Adipocyte (in vitro differentiated cells): ENCODE results near the gene NIPAL3.

Experiments
- DNase-seq: peaks from one replicate; pipeline ENCODE4 v3.0.0-alpha.2; 2015; ENCODE audit warnings: low read depth
- H3K27me3 ChIP-seq: replicated peaks from 2 replicates; pipeline ENCODE4 v1.7.0; 2013; ENCODE audit warnings: mild to moderate bottlenecking, low read length, moderate library complexity; ENCODE audit not compliant: control insufficient read depth, insufficient read depth
- H3K36me3 ChIP-seq: 2 replicates; pipeline ENCODE4 v1.7.0; 2013; ENCODE audit warnings: low read length, mild to moderate bottlenecking, moderate library complexity; ENCODE audit not compliant: control insufficient read depth, insufficient read depth, severe bottlenecking
- H3K4me1 ChIP-seq: 2 replicates; pipeline ENCODE4 v1.7.0; 2013; ENCODE audit warnings: mild to moderate bottlenecking, low read length, moderate library complexity; ENCODE audit not compliant: control insufficient read depth, insufficient read depth
- H3K4me3 ChIP-seq: 2 replicates; pipeline ENCODE4 v1.7.0; 2013; ENCODE audit warnings: mild to moderate bottlenecking, low read length, moderate library complexity
- H3K9ac ChIP-seq: 2 replicates; pipeline ENCODE4 v1.7.0; 2013; ENCODE audit warnings: mild to moderate bottlenecking, low read length, moderate library complexity
- H3K9me3 ChIP-seq: 2 replicates; pipeline ENCODE4 v1.7.0; 2013; ENCODE audit warnings: mild to moderate bottlenecking, low read length, moderate library complexity; ENCODE audit not compliant: control insufficient read depth

NIPAL3 gene

DNA sequence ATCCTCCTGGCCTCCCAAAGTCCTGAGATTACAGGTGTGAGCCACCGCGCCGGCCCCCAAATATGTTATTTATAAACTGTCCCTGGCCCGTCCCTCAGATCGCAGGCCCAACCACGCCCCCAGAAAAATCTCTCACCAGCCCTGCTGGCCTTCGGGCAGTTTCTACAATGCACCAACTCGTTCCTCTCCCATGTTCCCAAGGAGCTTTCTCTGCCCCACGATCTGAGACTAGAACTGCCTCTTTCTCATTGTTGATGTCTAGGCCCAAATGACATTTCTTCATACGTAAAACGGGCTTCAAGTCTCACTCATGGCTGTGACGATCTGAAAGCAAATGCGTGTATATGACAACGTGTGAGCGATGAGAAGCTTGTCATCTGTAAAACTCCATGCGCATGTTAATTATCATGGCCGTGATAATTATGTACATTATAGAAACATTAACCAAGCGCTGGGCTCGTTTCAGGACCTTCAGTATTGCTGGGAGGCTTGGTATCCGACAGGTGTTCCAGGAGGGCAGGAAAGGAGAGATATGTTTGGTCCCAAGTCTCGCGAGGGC lies 748 bp upstream of the NIPAL3 start:
- peak overlapping the region; percentile 98 for H3K4me3 ChIP-seq
- H3K36me3 ChIP-seq = no peaks in the 10 kb centered on the region
- no peak for DNase-seq
- H3K9ac ChIP-seq = no peak overlapping the region
- no peaks in the 10 kb centered on the region for H3K9me3 ChIP-seq
- H3K27me3 ChIP-seq = no peaks in the 10 kb centered on the region
- peaks cover 44% of the 10 kb centered on the region for H3K4me1 ChIP-seq

DNA sequence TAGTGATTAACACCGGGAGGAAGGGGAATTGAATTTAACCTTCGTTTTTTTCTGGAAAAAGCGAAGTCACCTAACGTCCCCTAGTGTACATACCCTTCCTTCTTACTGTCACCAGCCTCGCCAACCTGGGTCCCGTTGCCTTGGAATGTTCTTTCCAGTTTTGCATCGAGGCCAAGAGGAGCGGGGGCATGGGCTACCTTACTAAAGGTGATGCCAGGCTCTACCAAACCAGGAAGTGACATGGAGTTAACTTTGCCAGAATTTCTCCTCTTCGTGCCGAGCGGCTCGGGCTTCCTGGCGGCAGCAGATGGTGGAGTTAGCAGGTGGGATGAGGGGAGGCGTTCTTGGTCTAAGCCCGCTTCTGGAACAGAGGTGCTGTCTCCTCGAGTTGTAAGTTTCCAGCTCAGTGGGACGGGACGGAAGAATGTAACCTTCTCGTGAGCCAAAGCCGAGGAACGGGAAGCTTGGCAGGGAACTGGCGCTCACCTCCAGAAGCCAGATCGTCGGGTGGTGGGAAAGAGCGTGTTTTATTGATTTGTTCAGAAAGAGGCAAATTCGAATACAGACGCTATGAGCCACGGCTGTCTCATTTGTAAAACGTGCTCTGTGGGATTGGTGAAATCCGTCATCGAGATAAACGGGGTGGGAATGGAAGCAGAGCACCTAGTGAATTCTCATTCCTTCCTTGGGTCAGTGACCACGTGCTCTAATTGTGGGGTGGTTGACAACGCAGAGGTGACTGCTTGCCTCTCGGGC lies 486 bp downstream of the NIPAL3 start:
- Histone ChIP-seq H3K27me3 (no peaks in the 10 kb centered on the region), H3K9ac (peak overlapping the region; percentile 83), H3K36me3 (no peaks in the 10 kb centered on the region), H3K4me1 (peaks cover 55% of the 10 kb centered on the region), H3K9me3 (no peaks in the 10 kb centered on the region), H3K4me3 (peak overlapping the region; percentile 98)
- DNase-seq = peak; percentile 55

DNA sequence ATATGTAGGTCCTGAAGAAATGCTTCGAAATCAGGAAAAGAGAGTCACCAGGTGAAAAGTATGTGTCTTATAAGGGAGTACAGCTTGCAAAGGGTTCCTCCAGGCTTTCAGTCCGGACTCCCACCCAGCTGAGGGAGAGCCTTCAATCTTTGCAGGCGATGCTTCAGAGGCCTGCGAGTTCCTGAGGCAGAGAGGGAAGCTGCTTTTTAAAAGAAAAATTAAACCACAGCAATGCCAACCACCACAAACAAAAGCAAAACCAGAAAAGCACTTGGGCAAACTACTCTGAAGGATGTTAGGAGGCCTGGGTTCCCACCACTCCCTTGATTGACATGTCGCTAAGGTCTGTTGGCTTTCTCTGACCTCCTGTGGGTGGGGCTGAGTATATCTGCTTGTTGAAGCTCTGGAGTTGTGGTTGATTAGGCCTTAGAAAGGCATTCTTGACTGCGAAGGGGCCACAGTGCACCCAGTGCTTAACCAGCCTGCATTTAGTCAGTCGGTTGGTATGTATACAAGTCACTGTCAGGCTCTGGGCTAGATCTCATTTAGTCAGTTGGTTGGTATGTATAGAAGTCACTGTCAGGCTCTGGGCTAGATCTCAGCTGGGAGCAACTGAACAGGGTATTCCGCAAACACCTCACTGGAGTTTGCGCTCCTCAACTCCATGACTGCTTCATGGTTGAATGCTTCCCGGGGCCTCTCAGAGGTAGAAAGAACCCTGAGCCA lies 1.2 kb downstream of the NIPAL3 start:
- Histone ChIP-seq H3K4me1 (peaks cover 54% of the 10 kb centered on the region), H3K36me3 (no peaks in the 10 kb centered on the region), H3K9ac (peak overlapping the region; percentile 83), H3K9me3 (no peaks in the 10 kb centered on the region), H3K4me3 (peak overlapping the region; percentile 98), H3K27me3 (no peaks in the 10 kb centered on the region)
- DNase-seq = peak; percentile 92

DNA sequence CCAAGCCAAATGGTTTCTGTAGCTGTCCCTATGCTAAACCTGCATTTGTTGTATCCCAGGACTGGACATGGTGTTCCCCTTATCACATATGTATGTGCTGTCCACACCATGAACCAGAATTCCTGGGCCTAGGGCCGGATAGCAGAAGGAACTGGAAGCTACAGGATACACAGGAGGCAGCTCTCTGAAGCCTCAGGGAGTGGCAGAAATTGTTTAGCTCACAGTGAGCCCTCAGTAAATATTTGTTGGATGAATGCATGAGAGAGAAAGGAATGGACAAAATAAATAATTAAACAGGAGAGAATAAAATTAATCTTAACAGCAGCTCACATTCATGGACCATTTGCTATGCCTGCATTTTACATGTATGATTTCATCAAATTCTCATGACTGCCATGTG lies 2.1 kb downstream of the NIPAL3 start:
- no peaks in the 10 kb centered on the region for H3K27me3 ChIP-seq
- no peaks in the 10 kb centered on the region for H3K9me3 ChIP-seq
- H3K4me1 ChIP-seq = peaks cover 48% of the 10 kb centered on the region
- H3K9ac ChIP-seq = peak overlapping the region; percentile 41
- peak overlapping the region; percentile 98 for H3K4me3 ChIP-seq
- DNase-seq = peak; percentile 59
- H3K36me3 ChIP-seq = no peaks in the 10 kb centered on the region

GRCh38 chr1:24418898-24419628 lies 3.5 kb downstream of the NIPAL3 start:
- Histone ChIP-seq H3K9me3 (no peaks in the 10 kb centered on the region), H3K36me3 (no peaks in the 10 kb centered on the region), H3K9ac (peak overlapping the region; percentile 8), H3K27me3 (no peaks in the 10 kb centered on the region), H3K4me1 (peaks cover 41% of the 10 kb centered on the region), H3K4me3 (no peak overlapping the region)
- peak; percentile 18 for DNase-seq

GRCh38 chr1:24420547-24420946 lies 4.9 kb downstream of the NIPAL3 start:
- Histone ChIP-seq H3K9me3 (no peaks in the 10 kb centered on the region), H3K27me3 (no peaks in the 10 kb centered on the region), H3K4me1 (peaks cover 41% of the 10 kb centered on the region), H3K9ac (no peak overlapping the region), H3K4me3 (no peak overlapping the region), H3K36me3 (no peaks in the 10 kb centered on the region)
- DNase-seq = peak; percentile 41

DNA sequence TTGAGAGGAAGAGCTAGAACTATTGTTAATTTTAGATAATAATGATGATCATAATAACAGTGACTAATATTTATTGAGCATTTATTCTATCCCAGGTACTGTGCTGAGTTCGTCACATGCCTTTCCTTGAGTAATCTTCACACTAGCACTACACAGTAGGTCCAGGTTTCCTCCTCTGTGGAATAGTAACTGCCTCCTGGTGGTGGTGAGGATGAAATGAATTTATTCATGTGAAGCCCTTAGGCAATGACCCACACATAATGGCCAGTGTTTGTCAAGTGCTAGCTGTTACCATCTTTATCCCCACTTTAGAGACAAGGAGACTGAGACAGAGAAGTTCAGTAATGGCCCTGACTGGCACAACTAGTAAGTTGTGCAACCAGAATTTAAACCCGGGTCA lies 5.9 kb downstream of the NIPAL3 start:
- H3K9me3 ChIP-seq = no peaks in the 10 kb centered on the region

DNA sequence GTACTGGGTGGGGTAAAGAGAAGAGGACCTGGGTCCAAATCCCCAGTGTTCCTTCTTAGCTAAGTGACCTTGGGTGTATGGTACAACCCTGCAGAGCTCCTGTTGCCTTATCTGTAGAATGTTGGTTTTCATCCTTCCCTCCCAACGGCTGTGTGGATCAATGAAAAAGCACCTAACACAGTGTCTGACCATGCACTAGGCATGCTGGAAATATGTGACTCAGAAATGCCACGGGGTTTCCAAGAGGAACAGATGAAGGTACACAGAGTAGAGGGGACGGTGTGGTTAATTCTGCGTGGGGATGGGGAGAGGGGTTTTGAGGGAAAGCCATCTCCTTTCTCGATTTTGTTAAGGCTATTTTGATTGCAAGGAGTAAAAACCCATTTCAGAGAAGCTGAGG lies 8.6 kb downstream of the NIPAL3 start:
- DNase-seq = no peak
- no peak overlapping the region for H3K4me3 ChIP-seq
- H3K9me3 ChIP-seq = no peaks in the 10 kb centered on the region
- H3K4me1 ChIP-seq = peaks cover 14% of the 10 kb centered on the region
- H3K9ac ChIP-seq = no peak overlapping the region
- H3K27me3 ChIP-seq = no peaks in the 10 kb centered on the region
- no peaks in the 10 kb centered on the region for H3K36me3 ChIP-seq

More for the DNA sequence above, 5.9 kb downstream of the NIPAL3 start:
- Histone ChIP-seq H3K4me1 (peaks cover 35% of the 10 kb centered on the region), H3K9ac (no peak overlapping the region), H3K4me3 (no peak overlapping the region), H3K27me3 (no peaks in the 10 kb centered on the region), H3K36me3 (no peaks in the 10 kb centered on the region)
- no peak for DNase-seq

- DNase-seq = no peak
- Histone ChIP-seq H3K4me1 (peaks cover 10% of the 10 kb centered on the region), H3K36me3 (no peaks in the 10 kb centered on the region), H3K4me3 (no peak overlapping the region), H3K27me3 (no peaks in the 10 kb centered on the region), H3K9me3 (no peaks in the 10 kb centered on the region), H3K9ac (no peak overlapping the region)
These were observed 9.4 kb downstream of the NIPAL3 start for GRCh38 chr1:24424990-24425389.

- Histone ChIP-seq H3K4me3 (no peak overlapping the region), H3K4me1 (peaks cover 6% of the 10 kb centered on the region), H3K9ac (no peak overlapping the region), H3K36me3 (no peaks in the 10 kb centered on the region), H3K9me3 (no peaks in the 10 kb centered on the region), H3K27me3 (no peaks in the 10 kb centered on the region)
- DNase-seq = no peak
These were observed 9.8 kb downstream of the NIPAL3 start for GRCh38 chr1:24425441-24425840.

- DNase-seq = no peak
- Histone ChIP-seq H3K27me3 (no peaks in the 10 kb centered on the region), H3K36me3 (no peaks in the 10 kb centered on the region)
These were observed 10.3 kb downstream of the NIPAL3 start for GRCh38 chr1:24425922-24426321.

More at GRCh38 chr1:24425922-24426321, 10.3 kb downstream of the NIPAL3 start:
- H3K4me1 ChIP-seq = peaks cover 1% of the 10 kb centered on the region
- no peaks in the 10 kb centered on the region for H3K9me3 ChIP-seq
- no peak overlapping the region for H3K9ac ChIP-seq
- no peak overlapping the region for H3K4me3 ChIP-seq
